GM19035 (cell line): ENCODE measurements around the gene PGAP3.

Experiments used
- ATAC-seq: cut with Tn5 transposase; IDR thresholded peaks from one replicate; pipeline ENCODE4 v1.9.1; 2021; ENCODE audit not compliant: unreplicated experiment

Gene PGAP3

GRCh38 chr17:39625198-39625785 is 62.6 kb downstream of the PGAP3 start:
- ATAC-seq: no peak

- ATAC-seq: no peak
Observed at GRCh38 chr17:39624313-39624712, 63.5 kb downstream of the PGAP3 start.

DNA sequence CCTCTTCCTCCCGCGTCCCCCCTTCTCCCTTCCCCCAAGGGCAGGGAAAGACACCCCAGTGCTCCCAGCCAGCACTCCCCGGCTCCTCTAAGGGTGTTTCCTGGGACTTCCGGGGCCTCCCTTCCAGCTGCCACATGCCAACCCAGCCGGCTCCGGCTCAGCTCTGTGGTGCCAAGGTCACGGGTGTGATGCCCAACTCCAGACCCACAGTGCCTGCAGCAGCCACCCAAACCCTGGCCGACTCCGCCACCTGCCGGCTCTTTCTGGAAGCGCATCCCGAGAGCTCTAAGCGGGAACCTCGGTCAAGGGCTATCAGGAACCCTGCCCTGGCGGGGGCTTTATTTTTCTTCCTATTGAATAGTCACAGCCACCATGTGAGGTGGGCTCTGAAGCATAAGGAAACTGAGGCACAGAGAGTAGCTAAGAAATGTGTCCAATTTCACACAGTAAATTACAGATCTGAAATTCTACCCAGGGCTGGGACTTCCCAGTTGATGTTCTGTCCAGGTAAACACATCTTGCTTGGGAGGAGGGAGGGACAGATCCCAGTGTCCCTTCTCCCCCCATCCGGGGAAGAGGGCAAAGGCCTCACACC is 64.4 kb downstream of the PGAP3 start:
- ATAC-seq: no peak

DNA sequence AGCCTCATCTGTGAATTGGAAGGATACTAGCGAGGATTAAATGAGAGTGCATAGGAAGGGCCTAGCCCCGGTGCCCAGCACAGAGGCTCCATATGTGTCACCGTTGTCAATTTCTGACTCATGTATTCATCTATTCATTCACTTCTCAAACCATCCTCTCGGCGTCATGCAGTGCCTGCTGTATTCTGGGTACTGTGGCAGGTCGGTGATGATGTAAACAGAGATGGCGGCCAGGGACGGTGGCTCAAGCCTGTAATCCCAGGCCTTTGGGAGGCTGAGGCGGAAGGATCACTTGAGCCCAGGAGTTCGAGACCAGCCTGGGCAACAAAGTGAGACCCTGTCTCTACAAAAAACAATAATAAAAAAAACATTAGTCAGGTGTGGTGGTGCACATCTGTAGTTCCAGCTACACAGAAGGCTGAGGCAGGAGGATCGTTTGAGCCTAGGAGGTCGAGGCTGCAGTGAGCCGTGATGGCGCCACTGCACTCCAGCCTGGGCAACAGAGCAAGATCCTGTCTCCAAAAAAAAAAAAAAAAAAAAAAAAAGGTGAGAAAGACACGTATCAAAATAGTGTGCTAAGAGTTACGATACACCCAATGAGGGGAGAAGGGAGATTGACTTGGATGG is 65.4 kb downstream of the PGAP3 start:
- ATAC-seq: peak; percentile 33

GRCh38 chr17:39621523-39622379 is 66.1 kb downstream of the PGAP3 start:
- ATAC-seq: peak; percentile 63
